M059J (cell line): ENCODE measurements around the gene MEF2A. TPM values are rescaled to one million over a fixed set of nuclear protein-coding genes. Genes with fewer than 3 reads are reported as not detected.
A peak's percentile ranks its signal among the peaks of the same experiment; 100 is the strongest.
"Not testable (repeated sequence)": the region's sequence is repeated elsewhere in the genome, so short reads cannot be mapped to it uniquely, and the experiment has no call there.

Experiments used
- DNase-seq: peaks from one replicate; pipeline ENCODE4 v3.0.0-alpha.2; 2012; ENCODE audit warnings: low read depth
- total RNA-seq: library from RNA; depleted of rRNA; stranded (reverse); fragments of >200 nt; shearing (Covaris generic); gene quantifications from 2 replicates; pipeline ENCODE4 v1.2.3, GENCODE V29; 2014

The MEF2A gene
- total RNA-seq, 1 experiment from 2014 or later = 21.0 TPM

DNA sequence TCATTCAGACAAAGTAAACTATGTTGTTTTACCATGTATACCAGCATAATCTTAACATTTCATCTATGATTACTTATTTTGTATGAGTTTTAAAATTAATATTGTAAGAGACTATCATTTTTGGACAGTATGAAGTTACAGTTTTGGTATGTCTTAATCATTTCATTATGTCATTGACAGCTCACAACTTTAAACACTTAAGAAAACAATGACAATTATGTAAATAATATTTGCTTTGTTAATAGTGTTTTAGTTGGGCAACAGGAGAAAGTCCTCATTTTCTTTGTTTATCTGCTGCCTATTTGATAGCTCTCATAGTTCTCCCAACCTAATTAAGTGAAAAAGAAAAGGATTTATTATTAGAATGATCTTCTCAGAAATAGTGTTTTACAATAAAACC lies 80.2 kb downstream of the MEF2A start:
- no peak for DNase-seq

DNA sequence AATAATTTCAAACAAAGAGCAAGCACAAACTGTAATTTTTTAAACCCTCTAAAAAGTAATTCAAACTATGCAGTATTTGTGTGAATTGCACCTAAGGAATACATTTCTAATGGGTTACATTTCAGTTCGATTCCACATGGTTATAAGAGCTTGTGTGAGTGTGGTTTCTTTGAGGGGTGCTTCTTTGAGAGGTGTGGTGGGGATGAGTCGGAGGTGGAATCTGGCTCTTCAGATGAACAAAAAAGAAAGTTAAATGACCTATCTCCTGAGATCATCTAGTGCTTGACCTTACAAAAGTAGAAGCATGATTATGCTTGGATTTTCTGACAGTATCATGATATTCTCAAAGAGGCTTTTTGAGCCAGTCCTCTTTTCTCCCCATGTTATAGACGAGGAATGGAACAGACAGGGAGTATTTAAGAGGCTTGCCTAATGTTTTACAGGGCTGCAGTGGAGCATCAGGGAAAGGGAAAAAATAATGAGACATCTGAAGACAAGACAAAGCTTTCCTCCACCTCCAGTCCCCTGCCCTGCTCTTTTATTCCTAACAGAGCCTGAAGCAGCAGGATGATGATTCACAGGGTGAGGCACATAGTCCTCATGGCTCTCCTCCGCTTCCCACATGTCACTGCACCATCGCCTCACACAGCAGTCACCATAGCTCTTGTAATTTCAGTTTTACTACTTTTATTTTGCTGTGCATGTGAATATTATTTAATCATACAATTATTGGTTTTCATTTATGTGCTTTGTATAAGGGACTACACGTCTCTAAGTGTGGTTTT lies 85.4 kb downstream of the MEF2A start:
- DNase-seq = peak; percentile 41

DNA sequence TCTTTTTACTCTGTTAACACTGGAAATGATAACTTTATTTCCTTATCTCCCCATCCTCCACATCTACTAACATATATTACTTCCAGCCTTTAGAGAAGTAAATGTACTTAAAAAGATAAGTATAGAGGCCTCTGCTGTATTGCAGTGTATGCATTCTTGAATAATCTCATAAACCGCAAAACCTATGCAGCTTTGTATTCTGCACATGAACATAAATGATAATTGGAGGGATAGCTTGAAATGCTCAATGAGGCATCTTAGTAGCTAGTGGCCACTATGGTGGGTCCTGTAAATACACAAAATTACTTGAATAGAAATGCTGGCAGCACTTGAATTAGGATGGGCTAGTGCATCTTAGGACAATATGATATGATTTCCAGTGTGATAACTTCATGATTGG lies 90.4 kb downstream of the MEF2A start:
- DNase-seq = no peak

DNA sequence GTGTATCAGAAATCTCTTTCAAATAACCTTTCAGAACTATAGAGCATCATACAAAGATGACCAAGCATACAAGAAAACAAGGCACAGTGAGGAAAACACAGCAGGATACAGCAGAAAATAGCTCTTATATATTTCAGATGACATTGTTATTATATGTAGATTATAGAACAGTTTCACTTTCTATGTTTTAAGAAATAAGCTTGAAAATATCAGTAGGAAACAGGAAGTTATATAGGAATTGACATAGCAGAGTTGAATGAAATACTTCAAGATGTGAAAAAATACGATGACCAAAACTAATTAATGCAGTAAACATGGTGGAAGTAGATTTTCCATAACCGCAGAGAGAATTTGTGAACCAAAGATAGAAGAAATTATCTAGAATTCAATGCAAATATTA lies 92.2 kb downstream of the MEF2A start:
- DNase-seq = no peak

DNA sequence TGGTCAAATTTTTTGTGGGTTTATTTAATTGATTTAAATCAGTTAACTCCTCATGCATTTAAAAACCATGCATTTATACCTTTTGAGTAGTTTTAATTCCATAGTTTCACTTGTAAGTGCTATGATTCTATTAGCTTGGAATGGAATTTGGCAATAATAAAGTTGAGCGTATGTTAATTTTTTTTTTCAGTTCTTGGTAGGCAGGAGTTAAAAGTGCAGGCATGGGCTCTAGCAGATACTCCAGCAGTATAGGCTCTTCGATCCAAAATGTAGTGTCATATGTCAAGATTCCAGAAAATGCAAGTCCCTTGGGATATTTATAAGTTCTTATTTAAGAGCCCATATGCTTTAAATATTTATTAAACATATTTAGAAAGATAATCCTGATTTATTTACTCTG lies 97.1 kb downstream of the MEF2A start:
- DNase-seq = no peak

DNA sequence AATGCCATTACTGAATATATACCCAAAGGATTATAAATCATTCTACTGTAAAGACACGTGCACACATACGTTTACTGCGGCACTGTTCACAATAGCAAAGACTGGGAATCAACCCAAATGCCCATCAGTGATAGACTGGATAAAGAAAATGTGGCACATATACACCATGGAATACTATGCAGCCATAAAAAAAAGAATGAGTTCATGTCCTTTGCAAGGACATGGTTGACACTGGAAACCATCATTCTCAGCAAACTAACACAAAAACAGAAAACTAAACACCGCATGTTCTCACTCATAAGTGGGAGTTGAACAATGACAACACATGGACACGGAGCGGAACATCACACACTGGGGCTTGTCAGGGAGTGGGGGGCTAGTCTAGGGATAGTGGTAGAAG lies 100.3 kb downstream of the MEF2A start:
- DNase-seq = not testable (repeated sequence)

DNA sequence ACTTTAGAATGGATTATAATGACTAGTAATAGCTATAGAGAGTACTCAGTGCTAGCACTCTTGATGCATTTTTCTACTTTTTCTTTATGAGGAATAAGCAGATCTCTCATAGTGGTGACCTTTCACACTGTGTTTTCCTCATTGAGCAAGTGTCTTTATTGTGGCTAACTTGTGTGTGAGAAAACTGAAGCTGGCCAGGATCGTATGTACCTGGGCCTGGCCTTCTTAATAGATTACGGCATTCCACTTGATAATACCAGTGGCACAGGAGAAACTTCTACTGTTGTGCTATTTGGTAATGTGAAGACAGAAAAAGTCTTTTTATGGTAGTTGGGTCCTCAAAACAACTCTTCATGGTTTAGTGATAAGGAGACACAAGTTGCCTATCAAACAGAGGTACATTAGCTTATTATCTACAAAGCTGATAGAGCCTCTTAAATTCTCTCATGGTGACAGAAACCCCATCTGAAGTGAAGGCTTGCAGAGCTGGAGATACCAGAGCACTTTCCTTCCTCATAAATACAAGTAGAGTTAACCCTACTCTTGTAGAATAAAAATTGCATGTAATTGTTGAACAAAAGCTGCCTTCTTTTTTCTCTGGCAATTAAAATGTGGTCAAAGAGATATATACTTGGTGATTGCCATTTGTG lies 102.9 kb downstream of the MEF2A start:
- DNase-seq = no peak

DNA sequence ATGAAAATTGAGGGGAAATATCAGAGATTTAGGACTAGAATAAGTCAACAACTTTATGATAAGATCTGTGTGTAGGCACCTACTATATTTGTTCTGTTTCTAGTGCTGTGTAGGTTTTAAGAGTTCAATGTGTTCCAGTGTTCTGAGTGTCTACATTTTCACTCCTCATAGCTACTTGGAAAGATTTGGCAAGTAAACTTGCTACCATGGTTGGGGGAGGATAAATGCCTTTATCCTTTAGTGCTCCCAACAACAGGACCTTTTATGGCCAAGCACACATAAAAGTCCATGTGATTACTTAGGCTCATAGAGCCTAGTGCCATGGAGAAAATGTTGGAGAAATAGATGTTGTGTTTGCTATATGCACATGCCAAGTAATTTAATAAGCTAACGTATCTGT lies 103.5 kb downstream of the MEF2A start:
- DNase-seq = no peak

DNA sequence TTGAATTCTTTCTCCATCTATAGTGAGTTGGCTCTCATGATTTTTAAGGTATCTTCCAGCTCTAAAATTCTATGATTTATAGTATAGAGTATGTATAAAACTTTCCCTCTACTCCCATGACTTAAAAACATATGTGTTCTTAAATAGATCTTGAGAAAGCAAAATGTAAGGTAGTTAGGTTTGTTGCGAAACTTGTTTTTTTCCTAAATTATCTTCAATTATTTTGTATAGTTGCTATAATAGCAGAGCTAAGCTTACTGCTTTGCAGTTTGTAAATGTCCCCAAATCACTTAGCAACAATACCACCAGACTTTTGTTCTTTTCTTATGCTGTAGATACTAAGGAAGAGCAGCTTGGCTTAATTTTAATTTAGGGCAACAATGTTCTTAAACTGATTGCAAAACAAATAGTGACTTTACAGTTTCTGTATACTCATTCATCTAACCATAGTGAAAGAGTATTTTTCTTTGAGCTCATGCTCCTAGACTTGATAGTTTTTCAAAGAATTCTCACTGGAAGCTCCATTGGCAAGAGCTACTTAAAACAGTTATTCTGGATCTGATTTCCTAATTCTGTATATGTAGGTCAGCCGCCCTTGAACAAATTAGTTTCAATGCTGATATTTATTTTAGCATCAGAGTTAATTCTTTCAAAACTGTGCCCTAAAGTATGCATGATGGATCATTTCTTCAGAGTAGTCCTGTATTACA lies 106.3 kb downstream of the MEF2A start:
- DNase-seq = no peak

DNA sequence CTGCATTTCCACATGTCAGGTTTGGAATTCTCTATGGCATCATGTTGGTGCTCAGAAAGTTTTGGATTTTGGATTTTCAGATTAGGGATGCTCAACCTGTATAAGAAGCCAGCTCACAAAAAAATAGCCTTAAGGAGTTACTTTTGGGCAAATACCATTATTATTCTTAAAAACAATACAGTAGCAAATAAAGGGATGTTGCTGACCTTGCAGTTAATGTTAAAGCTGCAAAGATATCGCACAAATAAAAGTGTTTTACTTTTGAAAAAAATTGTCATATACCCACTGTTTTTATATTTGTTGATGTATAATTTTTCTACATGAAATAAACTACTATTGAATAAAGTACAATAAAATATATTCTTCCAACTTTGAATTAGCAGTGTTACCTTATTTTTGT lies 107.3 kb downstream of the MEF2A start:
- no peak for DNase-seq

DNA sequence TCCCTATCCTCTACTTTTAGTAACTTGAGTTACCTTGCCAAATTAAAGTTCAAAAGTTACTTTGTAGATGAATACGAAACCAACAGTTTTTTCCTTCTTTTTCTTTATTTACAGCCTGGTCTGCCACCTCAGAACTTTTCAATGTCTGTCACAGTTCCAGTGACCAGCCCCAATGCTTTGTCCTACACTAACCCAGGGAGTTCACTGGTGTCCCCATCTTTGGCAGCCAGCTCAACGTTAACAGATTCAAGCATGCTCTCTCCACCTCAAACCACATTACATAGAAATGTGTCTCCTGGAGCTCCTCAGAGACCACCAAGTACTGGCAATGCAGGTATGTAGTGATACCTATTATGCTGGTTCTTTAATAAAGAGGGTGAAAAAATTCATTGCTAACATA lies 108.5 kb downstream of the MEF2A start:
- DNase-seq = no peak

DNA sequence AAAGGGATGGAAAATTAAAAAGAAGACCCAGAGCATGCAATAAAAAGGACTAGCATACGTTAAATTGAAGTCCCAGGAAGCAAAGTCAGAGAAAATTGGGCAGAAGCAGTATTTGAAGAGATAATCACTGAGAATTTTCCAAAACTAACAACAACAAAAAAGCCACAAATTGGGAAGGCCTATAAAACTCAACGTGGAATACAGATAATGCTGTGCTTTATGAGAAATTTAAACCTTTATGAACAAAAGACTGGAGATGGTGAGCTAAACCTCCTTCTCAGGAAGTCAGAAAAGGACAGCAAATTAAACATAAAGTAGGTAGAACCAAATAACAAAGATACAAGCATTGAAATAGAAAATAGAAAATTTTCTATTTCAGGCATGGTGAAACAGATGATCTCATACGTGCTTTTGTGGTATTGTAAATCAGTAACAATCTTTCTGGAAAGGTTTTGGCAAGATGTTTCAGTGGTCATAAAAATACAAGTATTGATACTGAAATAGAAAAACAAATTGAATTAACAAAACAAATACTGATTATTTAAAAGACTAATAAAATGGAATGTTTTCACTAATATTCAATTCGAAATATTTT lies 111.9 kb downstream of the MEF2A start:
- no peak for DNase-seq

DNA sequence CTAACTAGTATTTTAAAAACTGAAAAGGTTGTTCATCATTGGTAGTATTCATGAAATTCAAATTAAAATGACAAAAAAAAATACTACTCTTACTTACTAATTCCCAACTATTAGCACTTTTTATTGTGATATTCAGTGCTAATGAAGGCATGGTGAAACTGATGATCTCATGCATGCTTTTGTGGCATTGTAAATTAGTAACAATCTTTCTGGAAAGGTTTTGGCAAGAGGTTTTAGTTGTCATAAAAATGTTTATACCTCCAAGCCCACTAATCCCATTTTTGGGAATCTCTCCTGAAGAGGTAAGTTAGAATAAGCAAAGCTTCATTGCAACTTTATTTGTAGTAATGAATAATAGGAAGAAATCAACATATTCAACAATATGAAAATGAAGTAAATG lies 114.5 kb downstream of the MEF2A start:
- DNase-seq = no peak

DNA sequence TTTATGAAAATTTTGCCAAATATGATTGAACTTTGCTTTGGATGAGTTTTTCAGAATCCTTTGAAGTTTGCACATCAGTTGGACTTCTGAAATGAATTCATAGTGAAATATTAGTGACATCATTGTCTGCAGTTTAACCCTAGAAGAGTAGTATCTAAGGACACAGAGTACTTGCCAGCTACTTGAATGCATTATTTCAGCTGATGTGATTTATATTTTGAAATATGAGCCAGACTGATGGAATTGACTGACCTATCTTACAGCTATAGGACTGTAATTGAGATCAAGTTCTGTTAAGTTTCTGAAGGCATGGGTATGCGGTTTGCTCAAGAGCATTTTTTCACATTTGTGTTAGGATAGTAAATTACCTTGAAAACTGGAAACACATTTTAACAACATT lies 116.2 kb downstream of the MEF2A start:
- DNase-seq = no peak

DNA sequence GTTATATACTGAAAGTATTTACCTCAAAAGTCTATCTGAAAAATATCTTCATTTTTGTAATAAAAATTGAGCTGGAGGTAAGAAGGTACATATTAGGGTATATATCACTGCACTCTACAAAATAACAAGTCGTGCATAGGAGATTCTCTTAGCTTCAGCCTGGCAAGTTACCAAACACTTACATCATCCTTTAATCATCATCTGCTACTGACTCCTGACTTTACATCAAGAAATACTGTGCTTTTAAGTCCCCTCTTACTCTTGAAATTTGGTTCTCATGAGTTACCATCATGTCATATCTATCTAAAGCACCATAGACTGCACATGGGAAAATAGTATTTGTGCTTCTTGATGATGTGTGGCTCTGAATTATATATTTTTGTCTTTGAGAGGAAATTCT lies 116.7 kb downstream of the MEF2A start:
- peak; percentile 77 for DNase-seq

DNA sequence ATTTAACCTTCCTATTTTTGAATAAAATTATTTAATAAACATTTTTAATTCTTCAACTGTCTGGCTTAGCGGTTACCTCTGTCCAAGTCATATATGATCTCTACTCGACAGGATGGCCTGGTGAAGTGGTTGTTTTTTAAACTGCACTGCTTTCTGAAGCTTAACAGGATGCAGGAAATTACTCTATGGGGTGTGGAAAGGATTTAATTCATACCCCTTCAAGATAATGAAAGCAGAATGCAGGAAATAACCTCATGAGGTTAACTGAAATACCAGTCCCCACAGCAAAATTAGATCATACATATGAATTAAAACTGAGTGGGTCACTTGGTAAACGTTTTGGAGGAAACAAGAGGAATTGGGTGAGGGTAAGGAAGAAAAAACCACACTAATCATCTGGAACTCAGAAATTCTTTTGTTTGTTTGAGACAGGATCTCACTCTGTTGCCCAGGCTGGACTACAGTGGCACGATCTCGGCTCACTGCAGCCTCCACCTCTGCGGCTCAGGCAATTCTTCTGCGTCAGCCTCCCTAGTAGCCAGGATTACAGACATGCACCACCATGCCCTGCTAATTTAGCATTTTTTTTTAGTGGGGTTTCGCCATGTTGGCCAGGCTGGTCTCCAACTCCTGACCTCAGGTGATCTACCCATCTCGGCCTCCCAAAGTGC lies 117.4 kb downstream of the MEF2A start:
- DNase-seq = peak; percentile 38

DNA sequence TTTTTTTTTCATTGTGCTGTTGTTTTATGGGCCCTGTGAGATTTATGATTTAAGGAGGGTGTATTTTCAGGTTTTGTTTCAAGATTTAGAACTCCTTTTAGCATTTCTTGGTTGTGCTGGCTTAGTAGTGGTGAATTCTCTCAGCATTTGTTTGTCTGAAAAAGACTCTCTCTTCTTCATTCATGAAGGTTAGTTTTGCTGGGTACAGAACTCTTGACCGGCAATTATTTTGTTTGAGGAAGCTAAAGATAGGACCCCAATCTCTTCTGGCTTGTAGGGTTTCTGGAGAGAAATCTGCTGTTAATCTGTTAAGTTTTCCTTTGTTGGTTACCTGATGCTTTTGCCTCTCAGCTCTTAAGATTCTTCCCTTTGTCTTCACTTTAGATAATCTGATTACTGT lies 120.5 kb downstream of the MEF2A start:
- no peak for DNase-seq

DNA sequence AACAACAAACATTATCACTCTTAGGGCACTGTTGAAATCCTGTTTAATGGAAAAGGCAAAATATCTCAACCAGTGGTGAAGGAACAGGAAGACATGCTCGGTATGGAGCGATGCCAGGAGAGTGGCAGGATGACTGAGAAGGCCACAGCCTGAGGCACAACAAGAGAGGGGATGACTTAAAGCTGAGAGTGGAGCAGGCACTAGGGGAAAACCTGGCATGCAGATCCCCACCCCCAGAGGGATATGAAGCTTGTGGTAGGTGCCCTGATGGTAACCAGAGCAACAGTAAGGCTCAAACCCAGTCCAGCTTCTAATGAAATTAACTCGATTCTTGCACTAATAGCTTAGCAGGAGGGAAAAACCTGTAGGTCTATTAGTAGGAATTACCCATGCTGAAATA lies 127.0 kb downstream of the MEF2A start:
- peak; percentile 86 for DNase-seq

DNA sequence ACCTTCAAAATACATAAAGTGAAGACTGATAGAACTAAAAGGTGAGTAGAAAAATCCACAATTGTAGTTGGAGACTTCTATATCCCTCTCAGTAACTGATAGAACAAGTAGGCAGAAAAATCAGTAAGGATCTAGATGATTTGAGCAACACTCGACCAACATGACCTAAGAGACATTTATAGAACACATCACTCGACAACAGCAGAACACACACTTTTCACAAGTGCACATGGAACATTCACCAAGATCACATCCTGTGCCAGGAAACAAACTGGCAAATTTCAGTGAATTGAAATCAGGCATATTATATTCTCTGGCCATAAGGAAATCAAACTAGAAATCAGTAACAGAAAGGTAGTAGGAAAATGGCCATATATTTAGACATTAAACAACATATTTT lies 130.3 kb downstream of the MEF2A start:
- no peak for DNase-seq

DNA sequence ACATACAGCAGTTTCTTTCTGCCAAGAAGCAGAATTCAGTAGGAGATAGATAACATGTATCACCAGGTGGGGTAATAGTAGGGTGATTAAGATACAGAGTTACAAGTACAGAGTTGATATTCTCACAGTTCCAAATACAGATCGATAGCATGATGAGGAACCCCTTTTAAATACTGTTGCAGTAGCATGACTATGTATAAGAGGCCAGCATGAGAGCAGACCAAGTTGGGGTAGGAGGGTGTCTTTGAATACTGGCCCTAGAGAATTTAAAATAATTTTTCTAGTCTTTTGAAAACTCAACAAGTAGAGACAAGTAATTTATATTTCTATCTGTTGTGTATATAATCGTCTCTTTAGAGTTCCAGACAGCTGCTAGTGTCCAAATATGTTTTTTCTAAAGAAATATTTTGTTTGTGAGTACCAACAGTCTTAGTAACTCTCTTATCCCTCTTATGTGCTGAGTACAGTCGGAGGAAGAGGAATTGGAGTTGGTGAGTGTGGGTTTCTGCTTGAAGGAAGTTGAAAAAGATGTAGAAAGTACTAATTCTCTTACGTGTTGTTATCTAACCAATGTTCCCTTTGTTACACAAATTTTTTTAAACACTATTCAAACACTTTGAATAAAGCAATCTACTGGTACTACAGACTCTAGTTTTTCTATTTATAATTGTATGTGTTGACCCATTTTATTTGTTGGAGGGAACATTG lies 137.3 kb downstream of the MEF2A start:
- no peak for DNase-seq
